HepG2 (cell line): Measurements from ENCODE around the gene SPCS1. TPM values are rescaled to one million over a fixed set of nuclear protein-coding genes. Genes with fewer than 3 reads are reported as not detected.

Source experiments
- AHR ChIP-seq: IDR thresholded peaks from 2 replicates; pipeline ENCODE4 v1.6.1; 2018; ENCODE audit warnings: missing genetic modification reagents, missing compliant biosample characterization
- CCDC6 ChIP-seq: sonication (generic); formaldehyde crosslinking; IDR thresholded peaks from 2 replicates; pipeline ENCODE4 v1.8.1; 2022; ENCODE audit warnings: mild to moderate bottlenecking, missing genetic modification reagents, moderate library complexity
- CREB1 ChIP-seq, 2 experiments: fragments of 450-650 bp in 1 of 2; IDR thresholded peaks; 2 replicates each; pipeline ENCODE4 v1.6.1; 2016 to 2017; ENCODE audit warnings: control low read depth in 1 of 2, mild to moderate bottlenecking in 1 of 2, missing compliant biosample characterization in 1 of 2, missing genetic modification characterization in 1 of 2
- CSRNP2 ChIP-seq: sonication (generic); formaldehyde crosslinking; conservative IDR thresholded peaks from 2 replicates; pipeline ENCODE4 v1.8.0; 2022; ENCODE audit warnings: low read depth, missing genetic modification reagents
- KLF6 ChIP-seq: IDR thresholded peaks from 2 replicates; pipeline ENCODE4 v1.8.0; 2016; ENCODE audit warnings: missing biosample characterization, missing genetic modification reagents
- LBX2 ChIP-seq: sonication (generic); formaldehyde crosslinking; IDR thresholded peaks from 2 replicates; pipeline ENCODE4 v1.5.0; 2020; ENCODE audit warnings: missing genetic modification reagents, mild to moderate bottlenecking, borderline replicate concordance
- NFIB ChIP-seq: sonication (generic); formaldehyde crosslinking; IDR thresholded peaks from 2 replicates; pipeline ENCODE4 v1.9.0; 2021; ENCODE audit warnings: missing genetic modification reagents, mild to moderate bottlenecking, borderline replicate concordance
- PCBP1 ChIP-seq: fragments of 200-400 bp; formaldehyde crosslinking; IDR thresholded peaks from 2 replicates; pipeline ENCODE4 v1.6.1; 2017; ENCODE audit warnings: mild to moderate bottlenecking, low read depth, low read length, borderline replicate concordance
- PHF20 ChIP-seq: sonication (generic); formaldehyde crosslinking; IDR thresholded peaks from 2 replicates; pipeline ENCODE4 v1.5.0; 2020; ENCODE audit warnings: mild to moderate bottlenecking, missing genetic modification reagents
- PLRG1 ChIP-seq: fragments of 450-650 bp; conservative IDR thresholded peaks from 2 replicates; pipeline ENCODE4 v1.6.1; 2016
- RFX5 ChIP-seq: IDR thresholded peaks from 2 replicates; pipeline ENCODE4 v1.6.1; 2011; ENCODE audit warnings: low read depth, low read length, improper control_type of control experiment
- STAT6 ChIP-seq: sonication (generic); formaldehyde crosslinking; IDR thresholded peaks from 2 replicates; pipeline ENCODE4 v1.4.0; 2020; ENCODE audit warnings: missing genetic modification reagents, mild to moderate bottlenecking, borderline replicate concordance
- TAF15 ChIP-seq: fragments of 200-400 bp; formaldehyde crosslinking; IDR thresholded peaks from one replicate; pipeline ENCODE4 v1.6.1; 2018; ENCODE audit warnings: mild to moderate bottlenecking, low read depth, low read length; ENCODE audit not compliant: poor library complexity, severe bottlenecking
- TP53 ChIP-seq: sonication (generic); formaldehyde crosslinking; conservative IDR thresholded peaks from 2 replicates; pipeline ENCODE4 v1.4.0; 2020; ENCODE audit warnings: missing genetic modification reagents
- ZFP82 ChIP-seq: sonication (generic); formaldehyde crosslinking; IDR thresholded peaks from 2 replicates; pipeline ENCODE4 v1.5.1; 2020; ENCODE audit warnings: mild to moderate bottlenecking, missing genetic modification reagents, borderline replicate concordance
- ZFYVE20 ChIP-seq: sonication (generic); formaldehyde crosslinking; IDR thresholded peaks from 2 replicates; pipeline ENCODE4 v1.8.0; 2023; ENCODE audit warnings: low read depth, mild to moderate bottlenecking, moderate library complexity, missing genetic modification reagents, borderline replicate concordance
- ZNF501 ChIP-seq: sonication (generic); formaldehyde crosslinking; IDR thresholded peaks from 2 replicates; pipeline ENCODE4 v1.5.1; 2020; ENCODE audit warnings: mild to moderate bottlenecking, moderate library complexity, missing genetic modification reagents
- ZNF513 ChIP-seq: sonication (generic); formaldehyde crosslinking; conservative IDR thresholded peaks from 2 replicates; pipeline ENCODE4 v1.5.0; 2020; ENCODE audit warnings: missing genetic modification reagents
- ZNF629 ChIP-seq: sonication (generic); formaldehyde crosslinking; conservative IDR thresholded peaks from 2 replicates; pipeline ENCODE4 v1.5.0; 2020; ENCODE audit warnings: missing genetic modification reagents
- ZNF737 ChIP-seq: sonication (generic); formaldehyde crosslinking; IDR thresholded peaks from 2 replicates; pipeline ENCODE4 v1.5.0; 2020; ENCODE audit warnings: missing genetic modification reagents, mild to moderate bottlenecking, borderline replicate concordance
- ZZZ3 ChIP-seq: sonication (generic); formaldehyde crosslinking; IDR thresholded peaks from 2 replicates; pipeline ENCODE4 v1.4.0; 2020; ENCODE audit warnings: missing genetic modification reagents, mild to moderate bottlenecking, borderline replicate concordance
- polyA plus RNA-seq, 8 experiments: library from polyadenylated mRNA; depleted of rRNA in 3 of 8; stranded (reverse) in 7 of 8; unstranded in 1 of 8; fragments of >200 nt; fragmentation: Illumina TruSeq in 4 of 8; extraction: Trizol in 4 of 8; gene quantifications; 2 replicates each; pipeline versions ENCODE4 v1.2.1 to v1.2.3, GENCODE V29; 2011 to 2016; ENCODE audit warnings: low read depth in 4 of 8, missing spikeins in 1 of 8, mixed read lengths in 1 of 8; ENCODE audit not compliant: insufficient read depth in 1 of 8
- total RNA-seq, 5 experiments: library from RNA; depleted of rRNA; stranded (reverse); fragments of >200 nt; fragmentation: Illumina TruSeq; extraction: Trizol; gene quantifications; 2 replicates each; pipeline ENCODE4 v1.2.3, GENCODE V29; 2016; ENCODE audit warnings: low read depth in 1 of 5

Gene SPCS1
- total and polyA plus RNA-seq, 2 of the 13 experiments (the other 11 are each of a cell fraction or from before 2014, with no cell fraction given) = 84.6 to 120 TPM

- TF ChIP-seq CSRNP2 (no peak), NFIB (no peak), LBX2 (CRISPR knock-in tag) (no peak), ZNF513 (CRISPR knock-in tag) (no peak), RFX5 (0 out of 2 replicates have a peak, but pooled peaks have one; percentile 49), TP53 (CRISPR knock-in tag) (0 out of 2 replicates have a peak, but pooled peaks have one; percentile 24), TAF15 (no peak), ZNF737 (CRISPR knock-in tag) (no peak), AHR (no peak), CREB1 (IDR thresholded peaks at IDR 0.05) (0 out of 2 replicates have a peak, but pooled peaks have one; percentile 14), CREB1 (CRISPR knock-in tag; IDR thresholded peaks at IDR 0.05) (peak; percentile 40; the same call in 1 of the 2 replicates), PLRG1 (no peak), KLF6 (no peak), ZFP82 (no peak), ZFYVE20 (CRISPR knock-in tag) (no peak), ZZZ3 (peak; percentile 53; the same call in 1 of the 2 replicates), PHF20 (CRISPR knock-in tag) (no peak), PCBP1 (no peak), CCDC6 (CRISPR knock-in tag) (peak; percentile 28; the same call in 1 of the 2 replicates), ZNF501 (CRISPR knock-in tag) (no peak; the same call in 1 of the 2 replicates), ZNF629 (peak; percentile 41; the same call in 1 of the 2 replicates), STAT6 (CRISPR knock-in tag) (no peak; the same call in 1 of the 2 replicates)
These were observed 1.1 kb upstream of the SPCS1 start (continued) for GRCh38 chr3:52704611-52705437.
